ENCODE data around the gene CDH4. TPM values are rescaled to one million over a fixed set of nuclear protein-coding genes. Genes with fewer than 3 reads are reported as not detected.
"Not testable (repeated sequence)": the region's sequence is repeated elsewhere in the genome, so short reads cannot be mapped to it uniquely, and the experiment has no call there.

CDH4 gene
- total RNA-seq, 1 donor from 2014 or later = not detected

GRCh38 chr20:61933951-61934715, 682.1 kb downstream of the CDH4 start:
- intact Hi-C loops (cut with micrococcal nuclease) = no loop called here
- DNase-seq (peak; percentile 24), ATAC-seq (no peak)

GRCh38 chr20:61934716-61935530, 682.9 kb downstream of the CDH4 start:
- ATAC-seq = no peak
- intact Hi-C loops (cut with micrococcal nuclease) = no loop called here
- peak; percentile 11 for DNase-seq

- ATAC-seq = no peak
- peak; percentile 9 for DNase-seq
- intact Hi-C loops (cut with micrococcal nuclease) = no loop called here
Measured at GRCh38 chr20:61935926-61936700, 684.1 kb downstream of the CDH4 start.

GRCh38 chr20:61936701-61937131, 684.7 kb downstream of the CDH4 start:
- intact Hi-C loops (cut with micrococcal nuclease) = no loop called here
- ATAC-seq (no peak), DNase-seq (peak; percentile 17)

- ATAC-seq (no peak), DNase-seq (peak; percentile 14)
- intact Hi-C loops (cut with micrococcal nuclease) = no loop called here
Measured at GRCh38 chr20:61937146-61937962, 685.3 kb downstream of the CDH4 start.

- DNase-seq = peak; percentile 22
- intact Hi-C loops (cut with micrococcal nuclease) = no loop called here
- ATAC-seq = no peak
Measured at GRCh38 chr20:61937963-61938838, 686.1 kb downstream of the CDH4 start.

GRCh38 chr20:61938839-61939690, 687.0 kb downstream of the CDH4 start:
- intact Hi-C loops (cut with micrococcal nuclease) = no loop called here
- DNase-seq (peak; percentile 17), ATAC-seq (no peak)

- peak; percentile 17 for DNase-seq
Measured at GRCh38 chr20:61939691-61940360, 687.8 kb downstream of the CDH4 start.

GRCh38 chr20:61940491-61940890, 688.4 kb downstream of the CDH4 start:
- intact Hi-C loops (cut with micrococcal nuclease) = no loop called here
- ATAC-seq = no peak
- peak; percentile 10 for DNase-seq

More at GRCh38 chr20:61939691-61940360, 687.8 kb downstream of the CDH4 start:
- ATAC-seq = no peak
- intact Hi-C loops (cut with micrococcal nuclease) = no loop called here

- DNase-seq (peak; percentile 25), ATAC-seq (no peak)
- intact Hi-C loops (cut with micrococcal nuclease) = no loop called here
Measured at GRCh38 chr20:61940976-61941720, 689.1 kb downstream of the CDH4 start.

- intact Hi-C loops (cut with micrococcal nuclease) = no loop called here
- DNase-seq (peak; percentile 24), ATAC-seq (no peak)
Measured at GRCh38 chr20:61941721-61942405, 689.8 kb downstream of the CDH4 start.

- ATAC-seq = no peak
- intact Hi-C loops (cut with micrococcal nuclease) = no loop called here
- no peak for DNase-seq
Measured at GRCh38 chr20:61942526-61942925, 690.5 kb downstream of the CDH4 start.

GRCh38 chr20:61944967-61945366, 692.9 kb downstream of the CDH4 start:
- DNase-seq; intact Hi-C loops (cut with micrococcal nuclease); ATAC-seq: not testable (repeated sequence)

GRCh38 chr20:61945495-61945894, 693.4 kb downstream of the CDH4 start:
- DNase-seq = peak; percentile 15
- intact Hi-C loops (cut with micrococcal nuclease); ATAC-seq: not testable (repeated sequence)

GRCh38 chr20:61948056-61948455, 696.0 kb downstream of the CDH4 start:
- intact Hi-C loops (cut with micrococcal nuclease); ATAC-seq: not testable (repeated sequence)
- peak; percentile 3 for DNase-seq

Data from left ventricle myocardium superior (tissue), 1 donor.